CD4-positive, alpha-beta T cell treated with Interleukin-6 at 100 ng/mL for 8 hours (primary cell): ENCODE data around the gene AOX1.
"Not testable (repeated sequence)": the region's sequence is repeated elsewhere in the genome, so short reads cannot be mapped to it uniquely, and the experiment has no call there.

Experiments used
- DNase-seq: peaks from one replicate; pipeline ENCODE4 v3.0.0-alpha.2; 2020; ENCODE audit warnings: mixed read lengths, low spot score

Gene AOX1

GRCh38 chr2:200585730-200586643 is at the start of gene AOX1:
Gene AOX1, plus strand, starts transcription at chr2:200586014. Its CDS starts 95 bp downstream, at chr2:200586109.
- DNase-seq, result peak; percentile 1

GRCh38 chr2:200538139-200538538 is 47.7 kb upstream of the AOX1 start:
- DNase-seq, result no peak

GRCh38 chr2:200540793-200541192 is 45.0 kb upstream of the AOX1 start:
- DNase-seq, result no peak

- DNase-seq, result not testable (repeated sequence)
These were observed 19.2 kb upstream of the AOX1 start for GRCh38 chr2:200566596-200566995.

GRCh38 chr2:200567932-200568331 is 17.9 kb upstream of the AOX1 start:
- no peak for DNase-seq

- no peak for DNase-seq
These were observed 9.9 kb upstream of the AOX1 start for GRCh38 chr2:200575957-200576356.

GRCh38 chr2:200577027-200577426 is 8.8 kb upstream of the AOX1 start:
- no peak for DNase-seq

GRCh38 chr2:200578778-200579177 is 7.0 kb upstream of the AOX1 start:
- DNase-seq, result no peak

GRCh38 chr2:200584639-200585038 is 1.2 kb upstream of the AOX1 start:
- no peak for DNase-seq

- DNase-seq, result no peak
These were observed 479 bp upstream of the AOX1 start for GRCh38 chr2:200585340-200585729.

- DNase-seq, result no peak
These were observed 796 bp downstream of the AOX1 start for GRCh38 chr2:200586644-200586975.

- DNase-seq, result no peak
These were observed 1.3 kb downstream of the AOX1 start for GRCh38 chr2:200587007-200587616.

- no peak for DNase-seq
These were observed 2.4 kb downstream of the AOX1 start for GRCh38 chr2:200588076-200588678.

GRCh38 chr2:200590090-200590489 is 4.3 kb downstream of the AOX1 start:
- DNase-seq, result no peak

GRCh38 chr2:200591308-200591707 is 5.5 kb downstream of the AOX1 start:
- DNase-seq, result no peak

GRCh38 chr2:200592406-200593075 is 6.7 kb downstream of the AOX1 start:
- no peak for DNase-seq

- no peak for DNase-seq
These were observed 8.1 kb downstream of the AOX1 start for GRCh38 chr2:200593905-200594304.

GRCh38 chr2:200595913-200596312 is 10.1 kb downstream of the AOX1 start:
- DNase-seq, result no peak

GRCh38 chr2:200596774-200597570 is 11.2 kb downstream of the AOX1 start:
- DNase-seq, result no peak

GRCh38 chr2:200599206-200599605 is 13.4 kb downstream of the AOX1 start:
- no peak for DNase-seq

GRCh38 chr2:200600549-200601225 is 14.9 kb downstream of the AOX1 start:
- no peak for DNase-seq
